Measurements from ENCODE around the gene SLC25A21.

DNA sequence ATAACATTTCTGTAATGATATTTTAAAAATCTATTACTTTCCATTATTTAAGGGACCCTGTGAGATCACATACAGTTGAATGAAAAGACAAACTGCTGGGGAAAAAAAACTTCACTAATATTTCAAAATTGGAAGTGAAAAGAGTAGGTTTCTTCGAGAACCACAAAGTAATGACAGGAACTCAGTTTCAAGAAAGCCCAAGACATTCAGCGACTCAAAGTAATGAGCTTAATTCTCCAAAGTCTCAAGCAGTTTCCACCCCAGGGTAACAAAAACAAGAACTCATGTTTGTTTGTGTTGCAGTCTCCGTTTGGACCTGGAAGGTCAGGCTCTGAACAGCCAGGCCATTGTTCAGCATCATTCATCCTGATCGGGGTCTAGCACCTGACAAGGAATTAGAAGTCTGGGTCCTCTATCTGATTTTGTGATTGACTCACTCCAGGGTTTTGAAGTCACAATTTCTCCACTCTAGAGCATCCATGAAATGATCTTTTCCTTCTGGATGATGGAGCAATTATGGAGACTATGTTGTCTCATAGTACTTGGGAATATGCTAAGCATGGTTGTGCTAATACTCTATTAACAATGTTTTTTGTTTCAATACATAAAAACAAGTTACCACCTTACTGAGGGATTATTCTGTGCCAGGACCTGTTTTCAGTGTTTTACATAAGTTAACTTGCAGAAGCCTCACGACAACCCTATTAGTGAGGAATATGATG lies 126.9 kb downstream of the SLC25A21 start:
- TF ChIP-seq CTCF (IDR thresholded peaks at IDR 0.05), result no peak
- TF ChIP-seq TCF7L2 (IDR thresholded peaks at IDR 0.05; ENCODE audit: low read depth, low read length), result no peak
